Calu3 (cell line): Measurements from ENCODE around the gene NCKAP5L. TPM values are rescaled to one million over a fixed set of nuclear protein-coding genes. Genes with fewer than 3 reads are reported as not detected.

Experiments used
- BruUV-seq: library from RNA; stranded (reverse); fragments of 400-500 nt; replicated peaks from 2 replicates; lab custom pipeline; 2021; lab: Mats Ljungman, UMichigan
- CTCF ChIA-PET: fragments of 300-600 bp; sonication (Branson Sonifier 250); formaldehyde crosslinking; loops from one replicate; lab custom pipeline; 2022; ENCODE audit warnings: antibody characterized with exemption; lab: Charles Lee
- DNase-seq: peaks from one replicate; pipeline ENCODE4 v3.0.0; 2022
- H3K27ac Mint-ChIP-seq: one replicate; pipeline ENCODE4 v1.8.0; 2022; ENCODE audit warnings: mixed read lengths; ENCODE audit not compliant: unreplicated experiment
- H3K27me3 Mint-ChIP-seq: one replicate; pipeline ENCODE4 v1.8.0; 2022; ENCODE audit warnings: mixed read lengths; ENCODE audit not compliant: unreplicated experiment
- H3K36me3 Mint-ChIP-seq: one replicate; pipeline ENCODE4 v1.8.0; 2022; ENCODE audit warnings: mild to moderate bottlenecking, moderate library complexity, mixed read lengths; ENCODE audit not compliant: insufficient read depth, unreplicated experiment
- H3K4me1 Mint-ChIP-seq: one replicate; pipeline ENCODE4 v1.8.0; 2022; ENCODE audit warnings: mild to moderate bottlenecking, low read depth, mixed read lengths; ENCODE audit not compliant: unreplicated experiment
- H3K4me3 Mint-ChIP-seq: one replicate; pipeline ENCODE4 v1.8.0; 2022; ENCODE audit warnings: mild to moderate bottlenecking, low read depth, moderate library complexity, mixed read lengths; ENCODE audit not compliant: unreplicated experiment
- H3K9me3 Mint-ChIP-seq: one replicate; pipeline ENCODE4 v1.8.0; 2022; ENCODE audit warnings: low read depth, mixed read lengths; ENCODE audit not compliant: unreplicated experiment
- CTCF ChIP-seq: fragments of 200-600 bp; IDR thresholded peaks from one replicate; pipeline ENCODE4 v1.8.0; 2022; ENCODE audit warnings: antibody characterized with exemption; ENCODE audit not compliant: unreplicated experiment
- intact Hi-C: fragments of 100-400 bp; cut with micrococcal nuclease; formaldehyde crosslinking; loops from one replicate; pipeline ENCODE4 v1.10.0; 2022; ENCODE audit not compliant: unreplicated experiment
- total RNA-seq: library from RNA; stranded (reverse); gene quantifications from 2 replicates; pipeline ENCODE4 v1.2.3, GENCODE V29; 2022

NCKAP5L gene
- total RNA-seq, 1 experiment from 2014 or later = 10.0 TPM

DNA sequence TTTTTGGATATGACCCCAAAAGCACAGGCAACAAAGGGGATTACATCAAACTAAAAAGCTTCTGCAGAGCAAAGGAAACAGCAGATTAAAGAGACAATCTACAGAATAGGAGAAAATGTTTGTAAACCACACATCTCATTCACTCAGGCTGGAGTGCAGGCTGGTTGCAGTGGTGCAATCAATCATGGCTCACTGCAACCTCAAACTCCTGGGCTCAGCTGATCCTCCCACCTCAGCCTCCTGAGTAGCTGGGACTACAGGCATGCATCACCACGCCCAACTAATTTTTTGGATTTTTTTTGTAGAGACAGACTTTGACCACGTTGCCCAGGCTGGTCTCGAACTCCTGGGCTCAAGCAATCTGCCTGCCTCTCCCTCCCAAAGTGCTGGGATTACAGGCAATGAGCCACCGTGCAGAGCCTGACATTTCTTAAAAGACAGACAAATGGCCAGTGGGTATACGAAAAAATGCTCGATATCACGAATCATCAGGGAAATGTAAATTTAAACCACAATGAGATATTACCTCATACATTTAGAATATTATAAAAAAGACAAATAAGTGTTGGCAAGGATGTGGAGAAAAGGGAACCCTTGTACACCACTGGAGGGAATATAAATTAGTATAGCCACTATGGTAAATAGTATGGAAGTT, 9.8 kb downstream of the NCKAP5L start:
- no TSS peak for BruUV-seq
- H3K27ac Mint-ChIP-seq = no peak overlapping the region
- H3K27me3 Mint-ChIP-seq = no peaks in the 10 kb centered on the region
- intact Hi-C loops = no loop called here
- H3K9me3 Mint-ChIP-seq = no peaks in the 10 kb centered on the region
- no peak overlapping the region for H3K4me3 Mint-ChIP-seq
- CTCF ChIA-PET = no interaction called here
- no peak for TF ChIP-seq CTCF
- no peaks in the 10 kb centered on the region for H3K36me3 Mint-ChIP-seq
- H3K4me1 Mint-ChIP-seq = no peaks in the 10 kb centered on the region
- DNase-seq = no peak

DNA sequence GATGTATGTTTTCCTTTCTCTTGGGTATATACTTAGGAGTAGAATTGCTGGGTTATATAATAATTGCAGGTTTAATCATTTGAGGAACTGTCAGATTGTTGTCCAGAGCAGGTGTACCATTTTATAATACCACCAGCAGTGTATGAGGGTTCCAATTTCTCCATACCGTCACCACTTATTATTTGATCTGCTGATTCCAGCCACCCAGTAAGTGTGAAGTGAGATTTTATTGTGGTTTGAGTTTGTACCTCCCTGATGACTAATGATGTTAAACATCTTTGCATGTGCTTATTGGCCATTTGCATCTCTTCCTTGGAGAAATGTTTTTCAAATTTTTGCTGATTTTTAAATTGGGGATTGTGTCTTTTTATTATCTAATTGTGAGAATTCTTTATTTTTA, 15.1 kb downstream of the NCKAP5L start:
- H3K9me3 Mint-ChIP-seq = no peaks in the 10 kb centered on the region
- no peak overlapping the region for H3K27ac Mint-ChIP-seq
- no peak for DNase-seq
- no peaks in the 10 kb centered on the region for H3K36me3 Mint-ChIP-seq
- H3K4me3 Mint-ChIP-seq = no peak overlapping the region
- no TSS peak for BruUV-seq
- no peaks in the 10 kb centered on the region for H3K4me1 Mint-ChIP-seq
- intact Hi-C loops = no loop called here
- TF ChIP-seq CTCF = no peak
- CTCF ChIA-PET = no interaction called here
- no peaks in the 10 kb centered on the region for H3K27me3 Mint-ChIP-seq

DNA sequence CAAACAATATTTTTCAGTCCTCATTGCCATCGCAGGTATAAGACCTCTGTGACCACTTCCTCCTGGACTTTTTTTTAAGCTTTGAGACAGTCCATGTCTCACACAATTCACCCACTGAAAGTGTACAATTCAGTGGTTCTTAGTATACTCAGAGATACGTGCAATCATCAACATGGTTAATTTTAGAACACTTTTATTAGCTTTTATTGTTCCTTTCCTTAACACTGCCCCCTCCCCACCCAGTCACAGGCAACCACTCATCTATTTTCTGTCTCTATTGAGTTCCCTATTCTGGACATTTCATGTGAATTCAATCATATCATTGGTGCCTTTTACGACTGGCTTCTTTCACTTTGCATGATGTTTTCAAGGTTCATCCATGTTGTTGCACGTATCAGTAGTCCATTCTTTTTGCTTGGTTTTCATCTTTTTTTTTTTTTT, 16.2 kb downstream of the NCKAP5L start:
- Mint-ChIP-seq H3K4me3 (no peak overlapping the region), H3K9me3 (no peaks in the 10 kb centered on the region), H3K27me3 (no peaks in the 10 kb centered on the region), H3K27ac (no peak overlapping the region), H3K36me3 (no peaks in the 10 kb centered on the region), H3K4me1 (no peaks in the 10 kb centered on the region)
- TF ChIP-seq CTCF = no peak
- CTCF ChIA-PET = interaction anchor here (0.6 kb wide), 1 partner anchor 162 kb away, joined by 4 read pairs; no protein-coding TSS in a partner anchor
- no TSS peak for BruUV-seq
- DNase-seq = no peak
- intact Hi-C loops = no loop called here

DNA sequence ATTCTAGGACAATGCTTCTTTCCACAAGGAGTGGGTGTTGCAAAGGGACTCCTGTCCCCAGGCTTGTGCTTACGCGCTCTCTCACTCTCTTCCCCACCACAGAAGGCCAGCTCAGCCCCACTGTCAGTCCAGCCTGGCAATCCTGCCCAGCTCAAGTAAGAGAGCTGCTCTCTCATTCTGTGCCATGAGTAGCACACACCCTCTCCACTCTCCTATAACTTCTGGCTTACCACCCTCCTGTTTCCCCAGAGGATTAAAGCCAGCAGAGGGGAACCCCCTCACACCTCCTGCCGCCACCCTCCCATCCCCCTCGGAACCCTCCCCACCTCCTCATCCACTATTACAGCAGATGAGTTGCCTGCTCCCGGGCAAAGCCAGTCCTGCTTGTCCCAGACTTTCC, 17.1 kb downstream of the NCKAP5L start:
- H3K9me3 Mint-ChIP-seq = no peaks in the 10 kb centered on the region
- CTCF ChIA-PET = interaction anchor here (0.6 kb wide), 2 partner anchors 162 to 233 kb away, joined by 4 to 5 read pairs; no protein-coding TSS in a partner anchor
- no peaks in the 10 kb centered on the region for H3K36me3 Mint-ChIP-seq
- intact Hi-C loops = no loop called here
- no peaks in the 10 kb centered on the region for H3K27me3 Mint-ChIP-seq
- no peak for TF ChIP-seq CTCF
- no peak overlapping the region for H3K27ac Mint-ChIP-seq
- no peaks in the 10 kb centered on the region for H3K4me1 Mint-ChIP-seq
- BruUV-seq = no TSS peak
- no peak for DNase-seq
- no peak overlapping the region for H3K4me3 Mint-ChIP-seq
